Dermis blood vessel endothelial cell (primary cell): ENCODE measurements around the gene MRTFA. TPM values are rescaled to one million over a fixed set of nuclear protein-coding genes. Genes with fewer than 3 reads are reported as not detected.

ENCODE experiments used
- DNase-seq: peaks from one replicate; pipeline ENCODE4 v3.0.0; 2010
- total RNA-seq: library from RNA; depleted of rRNA; stranded (reverse); fragments of >200 nt; gene quantifications from 2 replicates; pipeline ENCODE4 v1.2.3, GENCODE V29; 2014

Gene MRTFA
- total RNA-seq, 1 donor from 2014 or later, result 41.4 TPM

- DNase-seq, result no peak
Observed at GRCh38 chr22:40422558-40423309, 213.8 kb downstream of the MRTFA start.

GRCh38 chr22:40421941-40422340 is 214.6 kb downstream of the MRTFA start:
- no peak for DNase-seq

- no peak for DNase-seq
Observed at GRCh38 chr22:40421082-40421350, 215.5 kb downstream of the MRTFA start.

DNA sequence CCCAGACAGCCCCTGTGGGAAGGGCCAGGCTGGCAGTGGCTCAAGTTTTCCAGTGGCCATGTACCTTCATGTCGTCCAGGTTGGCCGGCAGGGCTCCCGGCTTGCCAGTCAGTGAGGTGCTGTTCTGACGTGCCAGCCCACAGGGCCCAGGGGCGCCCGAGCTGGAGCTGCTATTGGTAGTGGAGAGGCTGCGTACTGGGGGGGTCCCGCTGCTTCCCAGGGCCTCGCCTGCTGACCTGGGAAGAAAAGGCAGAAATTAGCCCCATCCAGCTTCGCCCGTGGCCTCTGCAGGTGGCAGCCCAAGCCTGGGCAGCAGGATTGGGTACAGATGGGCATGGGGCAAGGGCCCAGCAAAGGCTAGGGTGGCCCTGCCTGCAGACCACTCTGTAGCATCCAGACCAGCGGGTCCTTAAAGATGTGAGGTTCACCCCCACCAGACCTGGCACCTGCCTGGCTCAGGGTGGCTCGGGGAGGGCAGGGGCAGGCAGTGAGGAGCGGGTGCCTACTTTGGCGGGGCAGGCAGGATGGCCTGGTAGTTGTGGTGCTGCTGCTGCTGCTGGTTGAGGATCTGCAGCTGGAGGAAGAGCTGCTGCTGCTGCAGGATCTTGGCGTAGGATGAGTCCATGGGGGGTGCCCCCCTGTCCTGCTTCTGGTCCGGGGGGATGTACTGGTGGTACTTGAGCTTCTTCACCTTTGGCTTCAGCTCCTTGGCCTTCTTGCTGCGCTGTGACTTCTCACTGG is 216.0 kb downstream of the MRTFA start:
- DNase-seq, result no peak

- DNase-seq, result no peak
Observed at GRCh38 chr22:40419718-40420117, 216.8 kb downstream of the MRTFA start.

GRCh38 chr22:40418366-40419201 is 217.9 kb downstream of the MRTFA start:
- no peak for DNase-seq

- no peak for DNase-seq
Observed at GRCh38 chr22:40417881-40418280, 218.6 kb downstream of the MRTFA start.

GRCh38 chr22:40417041-40417440 is 219.5 kb downstream of the MRTFA start:
- no peak for DNase-seq

DNA sequence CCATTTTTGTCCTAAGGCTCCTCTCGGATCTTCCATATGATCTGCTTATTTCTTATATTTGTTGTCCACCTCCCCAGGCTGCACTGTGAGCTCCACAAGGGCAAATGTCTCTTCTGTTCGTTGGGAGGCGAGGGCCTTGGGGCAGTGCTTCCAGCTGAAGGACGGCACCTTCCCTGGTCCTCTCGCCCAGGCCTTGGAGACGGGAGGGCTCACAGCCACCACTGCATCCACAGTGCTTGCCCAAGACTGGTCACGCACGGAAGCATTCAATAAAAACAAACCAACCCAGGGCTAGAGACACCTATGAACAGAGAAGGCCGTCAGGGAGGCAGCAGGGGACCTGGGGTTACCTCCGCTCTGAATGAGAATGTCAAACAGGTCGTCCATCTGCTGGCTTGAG is 219.9 kb downstream of the MRTFA start:
- DNase-seq, result no peak

DNA sequence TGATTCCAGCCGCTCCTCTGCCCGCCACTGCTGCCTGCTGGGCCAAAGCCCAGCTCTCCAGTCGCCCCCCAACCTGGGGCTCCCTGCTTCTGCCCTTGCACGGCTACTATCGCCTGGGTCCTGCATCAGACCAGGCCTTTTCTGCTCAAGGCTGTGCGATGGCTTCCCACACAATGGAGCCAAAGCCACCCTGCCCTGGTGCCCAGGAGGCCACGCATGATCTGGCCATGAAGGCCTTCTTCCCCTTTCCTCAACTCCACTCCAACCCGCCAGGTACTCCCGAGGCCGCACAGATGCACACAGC is 220.3 kb downstream of the MRTFA start:
- no peak for DNase-seq

GRCh38 chr22:40415531-40416266 is 220.8 kb downstream of the MRTFA start:
- no peak for DNase-seq

DNA sequence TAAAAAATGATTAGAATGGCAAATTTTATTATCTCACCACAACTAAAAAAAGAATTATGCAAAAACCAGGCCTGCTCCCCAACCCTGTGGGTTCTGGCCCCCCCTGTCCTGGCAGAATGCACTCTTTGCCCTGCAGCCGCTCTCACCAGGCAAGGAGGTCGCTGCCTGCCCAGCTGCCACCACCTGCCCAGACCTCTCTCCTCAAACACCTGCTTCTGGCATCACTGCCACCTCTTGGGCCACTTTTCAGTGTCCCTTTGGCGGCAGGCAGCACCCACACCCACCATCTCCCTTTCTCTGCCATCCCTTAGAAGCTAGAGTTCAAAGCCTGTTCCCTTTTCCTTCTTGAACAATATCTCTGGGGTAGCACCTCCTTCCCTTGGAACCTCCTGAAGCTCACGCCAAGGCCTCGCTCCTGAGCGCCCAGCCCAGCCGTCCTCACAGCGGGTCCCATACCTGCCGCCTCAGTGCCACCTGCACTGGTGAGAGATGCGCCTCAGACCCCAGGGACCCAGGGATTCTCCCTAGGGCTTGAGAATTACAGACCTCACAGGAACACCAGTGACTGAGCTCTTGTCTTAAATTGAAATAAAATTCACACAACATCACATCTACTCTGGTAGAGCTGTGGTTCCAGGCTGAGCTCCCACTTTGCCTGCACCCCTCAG is 221.5 kb downstream of the MRTFA start:
- DNase-seq, result no peak

DNA sequence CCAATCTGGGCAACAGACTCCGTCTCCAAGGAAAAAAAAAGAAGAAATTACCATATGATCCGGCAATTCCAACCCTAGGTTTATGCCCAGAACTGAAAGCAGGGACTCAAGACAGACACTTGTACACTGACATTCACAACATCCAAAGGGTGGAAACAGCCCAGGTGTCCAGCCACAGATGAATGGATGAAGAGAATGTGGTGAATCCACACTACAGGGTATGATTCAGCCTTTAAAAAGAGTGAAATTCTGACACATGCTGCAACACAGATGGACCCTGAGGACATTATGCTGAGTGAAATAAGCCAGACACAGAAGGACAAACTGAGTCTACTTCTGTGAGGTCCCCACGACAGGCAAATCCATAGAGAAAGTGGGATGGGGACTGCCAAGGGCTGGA is 222.2 kb downstream of the MRTFA start:
- no peak for DNase-seq

GRCh38 chr22:40413873-40414272 is 222.6 kb downstream of the MRTFA start:
- no peak for DNase-seq

GRCh38 chr22:40412441-40412840 is 224.1 kb downstream of the MRTFA start:
- no peak for DNase-seq

DNA sequence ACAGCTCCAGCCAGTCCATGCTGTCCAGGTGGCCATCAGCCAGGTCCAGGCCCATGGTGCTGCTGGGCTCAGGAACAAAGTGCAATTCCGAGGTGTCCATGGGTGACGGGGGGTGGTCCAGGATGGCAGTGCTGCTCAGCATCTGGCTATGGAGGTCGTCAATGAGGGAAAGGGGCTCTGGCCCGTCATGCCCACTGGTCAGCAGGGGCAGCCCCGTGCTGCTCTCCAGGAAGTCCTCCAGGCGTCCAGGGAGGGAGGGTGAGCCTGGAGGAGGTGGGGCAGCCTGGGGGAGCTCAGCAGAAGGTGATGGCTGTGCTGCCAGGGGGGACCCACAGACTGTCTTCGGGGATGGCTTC is 225.0 kb downstream of the MRTFA start:
- DNase-seq, result no peak

DNA sequence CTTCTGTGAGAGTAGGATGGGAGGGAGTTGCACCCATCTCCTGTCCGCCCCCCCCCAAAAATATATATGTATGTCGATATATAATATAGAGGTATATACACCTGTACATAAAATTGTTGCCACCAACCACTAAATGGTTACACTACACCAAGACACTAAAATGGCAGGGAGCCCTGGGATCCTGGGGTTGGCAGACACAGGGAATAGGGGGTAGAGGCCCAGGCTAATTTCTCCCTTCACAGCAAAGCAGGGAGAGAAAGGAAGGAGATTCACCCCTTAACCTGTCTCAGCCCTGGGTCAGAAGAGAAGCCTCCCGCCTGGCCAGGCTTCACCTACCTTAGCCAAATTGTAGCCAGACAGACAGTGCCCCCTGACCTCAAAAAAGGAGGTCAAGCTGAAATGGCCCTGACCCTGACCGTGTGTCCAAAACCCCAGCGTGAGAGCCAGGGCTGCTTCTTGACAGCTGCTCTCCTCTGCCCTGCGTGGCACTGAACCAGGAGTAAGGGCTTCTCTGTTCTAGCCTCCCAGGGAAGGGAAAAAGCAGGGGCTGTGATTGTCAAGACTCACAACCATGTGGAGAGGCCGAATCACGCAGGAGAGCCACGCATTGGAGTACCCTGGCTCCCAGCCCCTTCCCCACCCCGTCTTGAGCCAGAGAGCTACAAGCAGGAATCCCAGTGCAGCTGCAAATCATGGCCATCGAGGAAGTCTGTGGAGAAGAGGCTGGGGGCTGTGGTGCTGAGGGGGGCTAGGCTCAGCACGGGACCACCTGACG is 225.6 kb downstream of the MRTFA start:
- DNase-seq, result no peak

DNA sequence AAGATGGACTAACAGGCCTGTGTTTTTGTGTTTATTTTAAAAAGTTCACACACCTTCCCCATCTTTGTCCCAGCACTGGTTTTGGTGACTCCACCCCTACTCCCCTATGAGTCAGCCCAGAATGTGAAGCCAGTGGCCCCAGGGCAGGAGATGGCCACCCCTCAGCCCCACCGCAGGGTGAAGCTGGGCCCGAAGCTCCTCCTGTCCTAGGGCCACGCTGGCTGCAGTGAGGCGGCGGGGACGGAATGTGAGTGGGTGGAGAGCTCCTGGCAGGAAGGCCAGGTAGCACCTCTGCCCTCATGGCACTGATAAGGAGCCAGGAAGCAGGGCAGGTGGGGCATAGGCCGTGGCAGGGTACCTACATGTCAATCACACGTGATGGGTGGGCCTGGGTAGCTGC is 226.2 kb downstream of the MRTFA start:
- no peak for DNase-seq

- DNase-seq, result no peak
Observed at GRCh38 chr22:40409613-40410113, 226.9 kb downstream of the MRTFA start.

DNA sequence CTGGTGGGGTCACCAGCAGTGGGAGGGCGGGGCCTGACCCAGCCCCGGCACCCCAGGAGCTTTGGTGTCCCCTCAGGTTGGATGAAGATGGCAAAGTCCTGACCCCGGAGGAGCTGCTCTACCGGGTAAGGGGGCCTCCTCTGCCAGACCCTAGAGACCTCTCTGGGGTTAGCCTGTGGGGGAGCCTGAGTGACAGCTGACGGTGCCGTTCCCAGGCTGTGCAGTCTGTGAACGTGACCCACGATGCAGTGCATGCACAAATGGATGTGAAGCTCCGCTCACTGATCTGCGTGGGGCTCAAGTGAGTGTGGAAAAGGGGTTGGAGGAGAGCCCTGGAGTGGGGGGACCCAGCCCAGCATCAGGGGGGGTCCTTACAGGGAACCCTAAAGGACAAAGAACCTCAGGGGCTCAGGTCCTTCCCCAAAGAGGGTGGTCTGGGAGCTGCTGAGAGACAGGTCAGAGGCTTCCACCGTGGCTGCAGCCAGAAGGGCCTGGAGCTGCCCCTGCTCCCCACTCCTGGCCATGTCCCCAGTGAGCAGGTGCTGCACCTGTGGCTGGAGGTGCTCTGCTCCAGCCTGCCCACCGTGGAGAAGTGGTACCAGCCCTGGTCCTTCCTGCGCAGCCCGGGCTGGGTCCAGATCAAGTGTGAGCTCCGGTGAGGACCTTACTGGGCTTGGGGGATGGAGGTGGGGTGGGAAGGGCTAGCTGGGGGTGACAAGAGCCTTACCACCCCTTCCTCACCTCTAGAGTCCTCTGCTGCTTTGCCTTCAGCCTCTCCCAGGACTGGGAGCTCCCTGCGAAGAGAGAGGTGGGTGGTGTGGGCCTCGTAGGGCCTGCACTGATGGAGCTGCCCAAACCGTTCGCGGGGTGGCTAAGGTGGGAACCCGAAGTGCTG is 227.6 kb downstream of the MRTFA start:
- no peak for DNase-seq
